ENCODE results near the gene PDE6G.
"Not testable (repeated sequence)": the region's sequence is repeated elsewhere in the genome, so short reads cannot be mapped to it uniquely, and the experiment has no call there.

Gene PDE6G

GRCh38 chr17:81688616-81689015 is 32.3 kb upstream of the PDE6G start:
- Histone ChIP-seq H3K27ac (peak overlapping the region in 3 of 21 experiments; percentile 10 to 25 (median 19)), H3K4me3 (no peak overlapping the region)

- Histone ChIP-seq H3K27ac (peak overlapping the region in 2 of 21 experiments; percentile 11 to 19), H3K4me3 (no peak overlapping the region)
These were observed 31.6 kb upstream of the PDE6G start for GRCh38 chr17:81687770-81688541.

- H3K27ac ChIP-seq, result no peak overlapping the region
These were observed 30.3 kb upstream of the PDE6G start for GRCh38 chr17:81686614-81687013.

GRCh38 chr17:81685108-81685507 is 28.8 kb upstream of the PDE6G start:
- H3K27ac ChIP-seq, result peak overlapping the region in 19 of 21 experiments; percentile 88 to 99 (median 95)
- peak overlapping the region; percentile 59 to 100 (median 96) for H3K4me3 ChIP-seq

More at GRCh38 chr17:81686614-81687013, 30.3 kb upstream of the PDE6G start:
- no peak overlapping the region for H3K4me3 ChIP-seq

GRCh38 chr17:81684442-81684911 is 28.1 kb upstream of the PDE6G start:
- H3K27ac ChIP-seq, result peak overlapping the region; percentile 84 to 99 (median 95)
- H3K4me3 ChIP-seq, result peak overlapping the region; percentile 59 to 100 (median 96)

- Histone ChIP-seq H3K27ac (peak within 1 kb of the TSS; percentile 84 to 99 (median 95)), H3K4me3 (peak within 1 kb of the TSS; percentile 59 to 100 (median 96))
These were observed 27.5 kb upstream of the PDE6G start, which contains the start of the genes ARL16 and HGS for GRCh38 chr17:81683584-81684441. Gene ARL16, minus strand, starts transcription at chr17:81683797. Its CDS starts 44 bp downstream, at chr17:81683753. Gene HGS, plus strand, starts transcription at chr17:81684011. Its CDS starts 56 bp downstream, at chr17:81684067.

GRCh38 chr17:81683208-81683583 is 26.9 kb upstream of the PDE6G start:
- Histone ChIP-seq H3K4me3 (peak overlapping the region; percentile 59 to 100 (median 96)), H3K27ac (peak overlapping the region; percentile 69 to 98 (median 92))

- peak overlapping the region in 20 of 21 experiments; percentile 69 to 98 (median 92) for H3K27ac ChIP-seq
- H3K4me3 ChIP-seq, result peak overlapping the region; percentile 59 to 100 (median 96)
These were observed 26.3 kb upstream of the PDE6G start for GRCh38 chr17:81682565-81683207.

GRCh38 chr17:81681672-81682071 is 25.3 kb upstream of the PDE6G start:
- no peak overlapping the region for H3K27ac ChIP-seq

GRCh38 chr17:81680150-81680549 is 23.8 kb upstream of the PDE6G start:
- Histone ChIP-seq H3K27ac (no peak overlapping the region), H3K4me3 (no peak overlapping the region)

More at GRCh38 chr17:81681672-81682071, 25.3 kb upstream of the PDE6G start:
- no peak overlapping the region for H3K4me3 ChIP-seq

GRCh38 chr17:81676906-81677305 is 20.6 kb upstream of the PDE6G start:
- H3K27ac ChIP-seq, result peak overlapping the region in 1 of 21 experiments; percentile 4
- H3K4me3 ChIP-seq, result no peak overlapping the region

GRCh38 chr17:81675515-81676221 is 19.3 kb upstream of the PDE6G start:
- H3K27ac ChIP-seq, H3K4me3 ChIP-seq: not testable (repeated sequence)

- H3K4me3 ChIP-seq, result no peak overlapping the region
- no peak overlapping the region for H3K27ac ChIP-seq
These were observed 17.4 kb upstream of the PDE6G start for GRCh38 chr17:81673561-81674258.

- no peak overlapping the region for H3K4me3 ChIP-seq
- H3K27ac ChIP-seq, result no peak overlapping the region
These were observed 16.6 kb upstream of the PDE6G start for GRCh38 chr17:81672954-81673353.

GRCh38 chr17:81672504-81672903 is 16.2 kb upstream of the PDE6G start:
- no peak overlapping the region for H3K4me3 ChIP-seq
- no peak overlapping the region for H3K27ac ChIP-seq

GRCh38 chr17:81667754-81668153 is 11.4 kb upstream of the PDE6G start:
- H3K27ac ChIP-seq, result peak overlapping the region in 18 of 21 experiments; percentile 50 to 99 (median 96)
- peak overlapping the region in 5 of 7 experiments; percentile 93 to 99 (median 95) for H3K4me3 ChIP-seq

- peak within 1 kb of the TSS; percentile 70 to 99 (median 95) for H3K4me3 ChIP-seq
- peak within 1 kb of the TSS; percentile 40 to 99 (median 94) for H3K27ac ChIP-seq
These were observed 10.2 kb upstream of the PDE6G start, which contains the start of the genes CCDC137 and OXLD1 for GRCh38 chr17:81666342-81667191. Gene CCDC137, plus strand, starts transcription at chr17:81666737. Its CDS starts 30 bp downstream, at chr17:81666767. Gene OXLD1, minus strand, starts transcription at chr17:81666605. Its CDS starts 28 bp downstream, at chr17:81666577.

All from skin epidermis (tissue), 12 donors.